HCT116 (cell line): ENCODE measurements around the gene MUC5B.
"Not testable (repeated sequence)": the region's sequence is repeated elsewhere in the genome, so short reads cannot be mapped to it uniquely, and the experiment has no call there.

ENCODE experiments used
- CTCF ChIP-seq, 3 experiments: fragments of 200-600 bp in 1 of 3; sonication (generic) in 1 of 3; IDR thresholded peaks in 2 of 3; conservative IDR thresholded peaks in 1 of 3; 2 replicates each; pipeline ENCODE4 v1.5.1; 2012 to 2017; ENCODE audit warnings: low read depth in 2 of 3, low read length in 2 of 3, antibody characterized with exemption in 1 of 3, borderline replicate concordance in 1 of 3, control low read depth in 1 of 3, mild to moderate bottlenecking in 1 of 3, mixed read lengths in 1 of 3, mixed run types in 1 of 3, moderate library complexity in 1 of 3; ENCODE audit not compliant: insufficient read depth in 1 of 3
- EGR1 ChIP-seq: IDR thresholded peaks from 2 replicates; pipeline ENCODE4 v1.6.1; 2012; ENCODE audit warnings: low read depth
- EZH2 ChIP-seq: fragments of 200-600 bp; sonication (generic); IDR thresholded peaks from 2 replicates; pipeline ENCODE4 v1.6.1; 2017; ENCODE audit warnings: antibody characterized with exemption, mixed run types
- EZH2phosphoT487 ChIP-seq: fragments of 200-600 bp; IDR thresholded peaks from 2 replicates; pipeline ENCODE4 v1.6.1; 2018; ENCODE audit warnings: antibody characterized with exemption, borderline replicate concordance
- FOSL1 ChIP-seq: IDR thresholded peaks from 2 replicates; pipeline ENCODE4 v1.6.1; 2012; ENCODE audit warnings: low read depth
- MAX ChIP-seq: IDR thresholded peaks from 2 replicates; pipeline ENCODE4 v1.6.1; 2012
- POLR2A ChIP-seq: IDR thresholded peaks from 2 replicates; pipeline ENCODE4 v1.7.0; 2011; ENCODE audit warnings: borderline replicate concordance; ENCODE audit not compliant: insufficient read depth, insufficient read length; ENCODE audit errors: extremely low read depth
- POLR2AphosphoS5 ChIP-seq: IDR thresholded peaks from 2 replicates; pipeline ENCODE4 v1.6.1; 2011; ENCODE audit warnings: mild to moderate bottlenecking, low read depth, low read length, moderate library complexity
- REST ChIP-seq: IDR thresholded peaks from 2 replicates; pipeline ENCODE4 v1.6.1; 2012; ENCODE audit warnings: low read depth
- SIN3A ChIP-seq: IDR thresholded peaks from 2 replicates; pipeline ENCODE4 v1.6.1; 2012; ENCODE audit warnings: low read depth
- SP1 ChIP-seq: IDR thresholded peaks from 2 replicates; pipeline ENCODE4 v1.6.1; 2012; ENCODE audit warnings: low read depth
- SRF ChIP-seq: IDR thresholded peaks from 2 replicates; pipeline ENCODE4 v1.6.1; 2012; ENCODE audit warnings: low read depth
- TCF7L2 ChIP-seq: IDR thresholded peaks from 2 replicates; pipeline ENCODE4 v1.7.0; 2011; ENCODE audit warnings: borderline replicate concordance, inconsistent platforms; ENCODE audit not compliant: insufficient read depth, insufficient read length; ENCODE audit errors: extremely low read depth
- ZNF274 ChIP-seq: fragments of 200-500 bp; sonication (Bioruptor generic); IDR thresholded peaks from 2 replicates; pipeline ENCODE4 v1.6.1; 2014; ENCODE audit warnings: mild to moderate bottlenecking, low read depth, low read length, inconsistent platforms

- not testable (repeated sequence) for TF ChIP-seq CTCF (IDR thresholded peaks at IDR 0.05 in 2 of 3, conservative IDR thresholded peaks at IDR 0.05 in 1 of 3; ENCODE audit: borderline replicate concordance in 1 of 3, insufficient read depth in 1 of 3, low read depth in 2 of 3, low read length in 2 of 3); MAX; POLR2A; EZH2; POLR2AphosphoS5; TCF7L2; EGR1; ZNF274; REST; SP1; FOSL1; EZH2phosphoT487; SIN3A; SRF
Observed at GRCh38 chr11:1242751-1243150, 19.9 kb downstream of the MUC5B start.
